HTERT RPE-1 (cell line): ENCODE data around the gene LRRN1.

Experiments
- in situ Hi-C: fragments of 300-500 bp; cut with MboI; formaldehyde crosslinking; loops from 4 replicates; pipeline ENCODE4 v1.14.3; 2020; ENCODE audit warnings: low sequenced_read_pairs

The LRRN1 gene

DNA sequence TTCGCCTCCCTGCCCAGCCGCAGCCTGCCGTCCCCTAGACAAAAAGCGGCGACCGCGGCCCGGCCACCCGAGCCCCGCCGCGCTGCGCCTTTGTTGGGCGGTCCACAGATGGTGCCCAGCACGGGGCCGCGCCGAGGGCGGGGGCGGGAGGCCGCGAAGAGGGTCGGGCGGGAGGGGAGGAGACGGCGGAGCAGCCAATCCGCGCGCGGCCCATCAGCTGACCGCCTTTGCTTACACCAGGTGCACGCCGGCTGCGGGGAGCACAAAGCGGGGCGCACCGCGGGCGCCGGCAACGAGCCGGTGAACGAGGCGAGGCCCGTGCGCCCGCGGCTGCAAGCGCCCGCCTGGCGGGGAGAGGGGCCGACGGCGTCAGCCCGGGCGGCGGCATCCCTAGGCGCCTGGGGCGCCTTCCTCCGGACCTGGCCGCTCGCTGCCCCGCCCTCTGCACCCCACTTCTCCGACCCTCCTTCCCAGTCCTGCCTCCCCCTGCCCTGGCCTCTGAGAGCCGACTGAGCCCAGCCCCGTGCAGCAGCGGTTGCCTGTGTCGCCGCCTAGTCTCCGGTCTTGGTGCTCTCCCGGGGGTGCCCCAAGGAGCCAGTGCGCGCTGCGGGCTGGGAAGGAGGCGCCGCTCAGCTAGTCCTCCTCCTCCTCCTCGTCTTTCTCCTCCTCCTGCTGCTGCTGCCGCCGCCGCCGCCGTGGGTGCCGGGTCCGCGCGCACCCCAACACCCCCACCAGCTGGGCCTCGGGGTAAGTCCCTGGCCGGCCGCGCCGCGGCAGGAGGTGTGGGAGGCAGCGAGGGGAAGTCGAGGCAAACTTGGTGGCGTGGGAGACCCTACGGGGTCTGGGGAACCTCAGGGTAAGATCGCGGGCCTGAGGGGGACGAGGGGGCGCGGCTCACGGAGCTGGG lies at the start of gene LRRN1:
Gene LRRN1, plus strand, starts transcription at position 259 of the 907 bp plus-strand sequence. CDS start 45,211 bp downstream, outside the sequence.
- in situ Hi-C loops = no loop called here

DNA sequence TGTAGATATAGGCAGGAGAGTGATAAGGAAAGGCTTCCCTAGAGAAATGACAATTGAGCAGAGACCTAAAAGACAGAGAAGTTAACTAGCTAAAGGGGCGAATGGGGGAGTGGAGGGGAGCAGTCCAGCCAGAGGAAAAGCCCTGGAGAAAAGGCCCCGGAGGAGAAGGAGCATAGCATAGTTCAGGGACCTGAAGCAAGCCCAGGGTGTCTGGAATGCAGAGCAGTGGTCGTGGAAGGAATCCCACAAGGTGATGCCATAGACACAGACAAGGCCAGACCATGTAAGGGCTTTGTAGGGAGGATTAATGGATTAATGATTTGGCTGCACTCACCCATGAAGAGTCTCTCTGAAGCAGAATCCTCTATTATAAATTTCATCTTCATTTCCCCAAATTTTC lies 45.8 kb upstream of the LRRN1 start:
- in situ Hi-C loops = no loop called here

DNA sequence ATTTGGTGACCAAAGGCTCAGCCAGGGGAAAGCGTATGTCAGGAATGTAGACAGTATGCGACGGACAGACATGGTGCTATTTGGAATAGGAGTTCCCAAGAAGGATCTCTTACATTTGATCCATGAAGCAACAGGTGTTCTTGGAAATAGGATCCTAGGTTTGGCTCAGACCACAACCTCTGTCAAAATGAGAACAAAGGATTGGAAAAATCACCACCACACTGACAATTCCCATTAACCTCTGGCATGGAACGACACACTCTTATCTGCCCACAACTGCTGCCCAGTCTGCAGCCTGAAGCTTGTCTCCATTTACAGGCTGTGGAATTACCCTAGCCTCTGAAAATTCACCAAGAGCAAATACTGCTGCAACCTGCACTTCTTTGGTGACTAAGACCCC lies 33.6 kb upstream of the LRRN1 start:
- in situ Hi-C loops = no loop called here

DNA sequence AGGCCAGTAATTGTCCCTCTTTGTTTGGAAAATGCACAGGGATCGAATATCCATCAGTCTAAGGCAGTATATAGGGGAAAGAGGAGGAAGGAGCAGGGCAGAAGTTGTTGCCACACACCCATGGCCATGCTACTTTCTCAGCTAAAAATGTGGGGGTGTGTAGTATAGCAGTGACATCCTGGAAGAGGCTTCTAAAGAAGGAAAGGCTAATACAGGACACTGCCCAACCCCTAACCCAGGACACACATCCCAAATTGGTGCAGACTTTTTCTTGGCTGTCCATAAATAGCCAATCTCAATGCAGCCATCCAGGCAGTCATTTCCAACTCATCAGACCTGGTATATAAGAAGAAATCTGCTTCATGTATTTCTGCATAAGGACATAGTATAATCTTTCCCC lies 33.1 kb upstream of the LRRN1 start:
- in situ Hi-C loops = no loop called here

DNA sequence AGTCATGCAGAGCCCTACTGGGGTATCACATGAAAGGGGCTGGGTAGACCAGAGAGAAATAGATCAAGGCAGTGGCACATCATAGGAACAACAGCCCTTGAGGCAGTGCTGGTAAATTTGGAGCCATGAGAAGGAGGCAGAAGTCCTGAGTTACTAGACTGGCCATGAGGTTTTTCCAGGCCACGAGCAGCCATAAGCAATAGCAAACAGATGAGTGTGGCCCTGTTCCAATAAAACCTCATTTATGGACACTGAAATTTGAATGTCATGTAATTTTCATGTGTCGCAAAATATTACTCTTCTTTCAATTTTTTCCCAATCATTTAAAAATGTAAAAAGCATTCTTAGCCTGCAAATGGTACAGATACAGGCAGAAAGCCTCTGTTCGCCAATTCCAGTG lies 28.1 kb upstream of the LRRN1 start:
- in situ Hi-C loops = no loop called here

DNA sequence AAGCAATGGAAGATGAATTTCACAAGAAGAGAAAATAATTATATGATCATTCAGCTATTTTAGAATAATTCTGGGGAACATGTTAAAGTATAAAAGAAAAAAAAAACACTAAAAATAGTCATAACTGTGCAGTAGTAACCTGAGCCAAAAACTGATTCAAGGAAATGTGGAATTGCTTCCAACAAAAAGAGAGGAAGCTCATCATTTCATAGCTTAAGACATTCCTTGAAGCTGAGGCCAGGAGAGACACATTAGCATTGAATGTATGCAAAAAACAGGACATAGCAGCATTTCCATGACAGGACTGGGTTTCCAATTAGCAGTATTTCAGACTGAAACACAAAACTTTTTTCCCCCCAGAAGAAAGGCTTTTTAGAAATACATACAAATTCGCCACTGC lies 27.7 kb upstream of the LRRN1 start:
- in situ Hi-C loops = no loop called here

DNA sequence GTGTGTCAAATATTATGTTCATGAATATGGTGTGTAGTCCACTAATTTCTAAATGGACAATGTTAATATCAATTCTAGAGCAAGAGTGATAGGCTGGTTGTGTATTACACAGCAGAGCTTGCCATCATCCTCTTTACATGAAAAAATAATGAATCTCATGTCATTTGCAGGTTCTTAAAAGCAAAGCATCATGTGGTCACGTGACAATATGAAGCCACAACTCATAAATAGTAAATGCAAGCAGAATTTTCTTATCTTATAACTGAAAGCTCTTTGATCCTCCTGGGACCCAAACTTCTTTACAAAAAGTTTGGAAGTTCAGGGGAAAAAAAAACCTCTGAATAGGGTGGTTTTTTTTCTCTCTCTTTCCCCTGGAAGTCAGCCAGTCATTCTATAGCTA lies 26.9 kb upstream of the LRRN1 start:
- in situ Hi-C loops = no loop called here

DNA sequence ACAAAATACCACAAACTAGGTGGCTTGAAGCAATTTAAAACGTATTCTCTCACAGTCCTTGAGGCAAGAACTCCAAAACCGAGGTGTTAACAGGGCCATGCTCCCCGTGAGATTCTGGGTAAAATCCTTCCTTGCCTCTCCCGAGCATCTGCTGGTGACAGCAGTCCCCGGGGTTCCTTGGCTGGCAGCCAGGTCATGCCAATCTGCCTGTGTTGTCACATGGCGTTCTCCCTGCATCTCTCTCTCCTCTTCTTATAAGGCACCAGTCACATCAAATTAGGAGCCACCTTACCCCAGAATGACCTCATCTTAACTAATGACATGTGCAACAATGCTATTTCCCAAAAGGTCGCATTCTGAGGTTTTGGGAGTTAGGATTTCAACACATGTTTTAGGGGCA lies 26.3 kb upstream of the LRRN1 start:
- in situ Hi-C loops = no loop called here

DNA sequence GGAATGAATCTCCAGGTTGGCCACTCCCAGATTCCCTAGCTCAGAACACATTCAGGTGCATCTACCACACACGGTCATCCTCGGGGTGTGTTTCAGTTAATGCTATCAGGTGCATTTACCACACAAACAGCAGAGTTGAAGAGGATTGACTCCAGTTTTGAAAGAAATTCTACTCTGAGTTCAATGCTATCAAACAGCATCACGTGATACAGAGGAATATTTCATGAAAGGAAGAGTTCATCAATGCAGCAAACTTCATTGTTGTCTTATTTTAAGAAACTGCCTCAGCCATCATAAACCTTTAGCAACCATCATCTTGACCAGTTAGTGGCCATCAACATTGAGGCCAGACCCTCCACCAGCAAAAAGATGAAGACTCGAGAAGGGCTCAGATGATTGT lies 22.6 kb upstream of the LRRN1 start:
- in situ Hi-C loops = no loop called here

DNA sequence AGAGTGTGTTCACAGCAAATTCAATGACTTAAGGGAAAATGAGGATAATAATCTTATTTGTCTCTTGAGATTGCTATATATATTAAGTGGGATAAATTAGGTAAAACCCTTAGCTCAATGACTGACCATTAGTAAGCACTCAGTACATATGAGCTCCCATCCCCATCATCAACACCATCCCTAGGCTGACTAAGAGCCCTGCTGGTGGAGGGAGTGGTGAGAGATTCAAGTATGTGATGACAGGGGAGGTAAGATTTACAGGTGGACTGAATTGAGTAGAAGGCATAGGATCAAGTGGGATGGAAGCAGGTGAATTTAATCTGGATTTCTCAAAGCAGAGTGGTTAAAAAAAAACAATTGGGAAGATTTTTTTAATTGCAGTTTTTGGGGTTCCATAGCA lies 21.0 kb upstream of the LRRN1 start:
- in situ Hi-C loops = no loop called here

DNA sequence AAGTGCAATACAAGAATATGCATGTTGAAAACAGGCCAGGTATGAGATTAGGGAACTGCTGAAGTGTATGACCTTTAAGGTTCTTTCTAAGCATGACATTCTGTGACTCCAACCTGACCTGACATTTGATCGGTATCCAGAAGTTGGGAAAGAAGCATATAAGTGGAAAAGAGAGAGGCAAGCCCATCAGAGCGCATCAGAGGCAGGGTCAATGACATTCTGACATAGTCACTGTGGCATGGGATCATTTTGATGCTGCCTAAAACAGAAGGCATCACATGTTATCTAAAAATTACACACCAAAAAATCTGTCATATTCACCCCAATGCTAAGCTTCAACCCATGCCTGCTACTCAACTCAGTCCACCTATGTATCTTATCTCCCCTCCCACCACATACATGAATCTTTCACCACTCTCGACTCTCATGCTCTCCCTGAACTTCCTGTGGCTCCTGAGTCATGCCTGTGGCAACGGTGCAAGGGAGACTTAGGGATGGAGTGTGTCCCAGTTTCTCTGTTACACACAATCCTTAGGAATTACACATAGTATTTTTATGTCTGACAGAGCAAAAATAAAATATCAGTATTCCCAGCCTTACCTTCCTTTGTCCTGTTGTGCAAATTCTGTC lies 20.5 kb upstream of the LRRN1 start:
- in situ Hi-C loops = no loop called here

DNA sequence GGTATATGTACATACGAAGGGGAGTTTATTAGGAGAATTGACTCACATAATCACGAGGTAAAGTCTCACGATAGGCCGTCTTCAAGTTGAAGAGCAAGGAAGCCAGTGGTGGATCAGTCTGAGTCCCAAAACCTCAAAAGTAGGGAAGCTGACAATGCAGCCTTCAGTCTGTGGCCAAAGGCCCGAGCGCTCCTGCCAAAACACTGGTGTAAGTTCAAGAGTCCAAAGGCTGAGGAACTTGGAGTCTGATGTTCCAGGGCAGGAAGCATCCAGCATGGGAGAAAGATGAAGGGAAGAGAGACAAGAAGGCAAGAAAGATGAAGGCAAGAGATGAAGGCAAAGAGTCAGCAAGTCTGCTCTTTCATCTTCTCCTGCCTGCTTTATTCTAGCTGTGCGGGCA lies 16.8 kb upstream of the LRRN1 start:
- in situ Hi-C loops = no loop called here

DNA sequence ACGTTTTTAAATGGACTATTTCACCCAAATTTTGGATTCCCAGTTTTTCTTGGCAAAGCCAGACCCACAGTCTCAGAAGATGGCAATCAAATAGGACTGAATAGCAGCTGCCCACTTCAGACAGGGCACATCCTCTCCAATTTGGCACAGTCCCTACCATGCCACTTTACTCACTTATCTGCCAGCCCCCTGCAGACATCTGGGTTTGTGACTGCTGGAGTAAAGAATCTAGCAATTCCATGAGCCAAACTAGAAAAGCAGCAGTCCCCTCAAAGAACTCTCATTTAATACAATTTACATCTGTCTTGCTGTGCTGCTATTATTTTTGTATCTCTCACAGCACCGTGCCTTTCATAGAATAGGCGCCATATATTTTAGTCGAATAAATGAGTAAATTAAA lies 16.0 kb upstream of the LRRN1 start:
- in situ Hi-C loops = no loop called here

DNA sequence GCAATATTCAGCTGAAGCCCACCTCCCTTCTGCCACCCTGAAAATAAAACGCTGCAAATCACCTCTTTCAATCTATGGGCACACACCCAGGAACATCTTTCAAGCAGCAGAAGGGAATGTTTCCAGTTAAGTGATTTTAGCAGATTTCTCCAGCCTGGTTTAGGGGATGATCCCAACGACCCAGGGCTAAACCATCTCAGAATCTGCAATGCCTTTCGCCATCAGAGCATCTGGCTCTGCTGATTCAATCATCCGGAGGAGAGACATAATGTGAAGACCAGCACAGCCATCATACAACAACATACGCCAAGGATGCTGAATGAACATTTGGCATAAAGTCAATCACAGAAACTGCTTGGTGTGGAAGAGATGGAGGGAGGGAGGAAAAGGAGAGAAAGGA lies 15.5 kb upstream of the LRRN1 start:
- in situ Hi-C loops = no loop called here

DNA sequence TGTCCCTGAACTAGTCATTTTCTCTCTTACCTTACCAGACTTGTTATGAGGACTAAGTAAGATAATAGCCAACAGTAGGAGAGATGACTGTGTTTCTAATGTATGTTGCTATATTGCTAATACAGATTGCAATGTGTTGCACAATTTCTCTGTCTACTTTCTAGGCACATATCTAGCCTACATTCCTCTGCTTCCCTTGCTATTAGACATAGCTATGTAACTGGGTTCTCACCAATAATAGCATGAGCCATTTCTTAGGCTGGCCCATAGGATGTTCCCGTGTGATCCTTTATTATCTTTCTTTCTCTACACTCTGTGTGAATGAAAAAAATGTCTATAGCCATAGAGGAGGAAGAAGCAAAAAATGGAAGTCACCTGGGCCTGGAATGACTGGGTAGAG lies 6.8 kb upstream of the LRRN1 start:
- in situ Hi-C loops = no loop called here

DNA sequence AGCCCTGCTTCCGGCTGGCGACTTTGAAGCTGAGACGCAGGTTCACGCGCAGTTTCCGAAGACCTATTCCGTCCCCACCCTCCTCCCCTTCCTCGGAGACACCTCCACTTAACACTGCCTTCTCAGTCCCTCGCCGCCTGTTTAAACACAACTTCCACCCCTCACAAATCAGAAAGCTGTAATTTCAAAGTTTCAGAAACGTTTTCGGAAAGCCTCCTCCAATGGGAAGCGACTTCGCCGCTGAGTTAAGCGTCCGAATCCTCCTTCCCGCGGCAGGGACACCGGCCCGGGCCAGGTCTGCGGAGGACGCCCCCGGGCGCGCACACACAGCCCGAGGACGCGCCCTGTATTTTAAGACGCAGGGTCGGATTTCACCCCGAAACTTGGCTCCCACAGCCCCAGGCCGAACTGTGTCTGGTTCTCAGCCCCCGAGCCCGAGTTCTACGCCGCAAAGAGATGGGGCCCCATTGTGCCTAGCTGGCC lies 559 bp upstream of the LRRN1 start:
- in situ Hi-C loops = no loop called here

DNA sequence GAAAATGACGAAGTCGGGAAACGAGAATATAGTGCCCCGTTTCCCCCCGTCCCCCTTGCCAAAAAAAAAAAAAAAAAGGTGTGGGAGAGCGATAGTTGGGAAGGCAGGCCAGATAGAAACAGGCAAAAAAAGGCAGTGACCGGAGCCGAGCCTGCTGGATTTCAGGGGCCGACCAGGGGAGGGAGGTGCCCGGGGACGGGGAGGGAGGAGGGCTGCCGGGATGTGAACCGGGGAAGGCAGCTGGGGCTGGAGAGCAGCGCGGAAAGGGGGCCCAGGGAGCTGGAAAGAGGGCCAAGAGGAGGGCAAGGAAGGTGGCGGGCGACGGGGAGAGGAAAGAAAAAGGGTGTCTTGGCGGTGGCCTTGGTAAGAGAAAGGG lies 837 bp downstream of the LRRN1 start:
- in situ Hi-C loops = no loop called here

DNA sequence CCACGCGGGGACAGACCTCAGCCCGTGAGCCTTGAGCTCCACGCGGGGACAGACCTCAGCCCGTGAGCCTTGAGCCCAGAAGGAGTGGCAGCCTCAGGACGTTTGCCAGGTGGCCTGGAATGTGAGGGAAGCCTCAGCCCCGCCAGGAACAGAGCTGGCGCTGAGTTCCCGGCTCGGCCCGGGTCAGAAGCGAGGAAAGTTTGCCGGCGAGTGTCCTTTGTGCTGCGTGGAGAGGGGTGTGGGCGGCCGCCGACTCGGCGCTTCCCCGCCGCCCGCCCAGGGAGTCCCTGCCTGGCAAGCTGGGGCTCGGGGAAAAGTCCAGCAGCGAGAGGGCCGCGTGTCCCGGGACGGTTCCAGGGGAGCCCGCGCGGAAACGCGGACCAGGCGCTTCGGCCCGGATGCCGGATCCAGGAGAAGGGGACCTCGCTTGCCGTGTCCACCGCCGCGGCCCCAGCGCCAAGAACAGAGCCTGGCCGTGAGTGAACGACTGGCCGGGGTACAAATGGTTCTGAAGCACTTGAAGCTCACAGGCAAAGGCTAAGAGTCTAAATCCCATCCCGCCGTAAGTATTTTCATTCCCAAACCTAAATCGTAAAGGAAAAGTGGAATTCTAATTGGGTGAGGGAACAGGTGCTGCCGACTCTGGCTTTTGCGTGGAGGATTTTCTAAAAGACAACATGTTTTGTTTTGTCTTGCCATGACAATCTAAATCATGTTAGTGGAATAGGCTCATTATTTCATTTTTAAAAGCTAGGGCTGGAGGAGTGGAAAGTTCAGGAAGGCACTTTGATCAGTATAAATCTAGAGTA lies 1.7 kb downstream of the LRRN1 start:
- in situ Hi-C loops = no loop called here

DNA sequence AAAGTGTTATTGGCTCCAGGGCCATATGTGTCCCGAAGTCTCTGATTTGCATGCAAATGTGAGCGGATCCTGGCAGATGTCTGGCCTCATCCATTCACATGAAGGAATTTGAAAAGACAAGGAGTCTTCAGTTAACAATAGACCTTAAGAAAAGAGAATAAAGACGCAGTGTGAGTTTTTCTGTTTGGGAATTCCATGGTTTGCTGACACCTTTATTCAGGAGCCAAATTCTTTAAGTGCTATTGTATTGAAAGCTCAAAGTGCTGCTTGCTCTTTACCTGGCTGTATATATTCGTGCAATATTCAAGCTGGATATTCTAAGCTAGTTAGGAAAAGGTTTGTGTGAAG lies 2.2 kb downstream of the LRRN1 start:
- in situ Hi-C loops = no loop called here

DNA sequence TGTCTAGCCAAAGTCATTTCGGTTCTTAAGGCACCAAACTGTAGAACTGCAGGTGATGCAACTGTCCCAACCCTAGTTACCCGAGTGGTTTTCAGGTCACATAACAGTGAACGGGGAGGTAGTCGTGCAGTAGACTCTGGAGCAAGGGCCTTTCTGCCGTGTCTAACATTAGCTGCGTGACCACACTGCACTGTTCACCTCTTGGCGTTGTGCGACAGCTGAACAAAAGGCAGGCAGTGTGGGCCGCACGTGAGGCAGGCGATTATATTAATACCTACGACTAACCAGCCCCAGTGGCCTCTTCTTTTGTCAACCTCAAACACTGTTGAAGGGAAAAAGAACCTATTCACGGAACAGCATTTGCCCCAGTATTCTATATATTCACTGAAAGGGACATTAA lies 2.8 kb downstream of the LRRN1 start:
- in situ Hi-C loops = no loop called here

DNA sequence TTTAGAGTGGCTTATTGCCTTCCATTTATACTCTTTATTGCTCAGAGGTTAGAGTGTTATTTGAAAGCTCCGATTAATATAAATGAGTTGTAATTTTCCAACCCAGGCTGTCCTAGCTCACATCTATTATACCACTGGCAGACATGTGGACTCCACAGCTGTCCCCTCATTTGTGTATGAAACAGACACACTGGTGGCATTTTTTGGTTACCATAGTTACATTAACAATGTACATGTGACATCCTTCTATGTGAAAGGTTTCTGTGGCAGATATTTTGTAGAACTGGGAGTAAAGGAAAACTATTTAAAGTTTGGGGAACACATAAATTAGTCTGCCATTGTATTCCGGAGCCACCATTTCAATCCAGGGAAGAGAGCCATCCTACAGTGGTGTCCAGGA lies 5.3 kb downstream of the LRRN1 start:
- in situ Hi-C loops = no loop called here

DNA sequence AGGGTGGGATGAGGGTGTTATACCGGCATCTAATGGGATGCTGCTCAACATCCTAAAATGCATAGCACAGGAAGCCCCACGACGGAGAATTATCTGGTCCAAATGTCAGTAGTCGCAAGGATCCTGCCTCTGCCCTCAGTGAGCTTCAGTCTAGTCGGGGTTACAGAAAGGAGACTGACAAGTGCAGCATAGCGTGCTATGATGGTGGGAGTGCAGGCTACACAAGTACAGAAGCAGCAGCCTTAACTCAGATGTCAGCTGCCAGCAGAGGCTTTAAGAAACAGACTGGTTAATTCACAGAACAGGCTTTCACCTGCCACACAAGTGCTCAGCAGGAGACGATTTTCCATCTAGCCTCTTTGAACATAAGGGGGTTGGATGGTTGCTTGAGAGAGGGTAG lies 6.9 kb downstream of the LRRN1 start:
- in situ Hi-C loops = no loop called here
